NCI-H2227 treated with DMSO at 0.1 percent for 48 hours (cell line): ENCODE data around the gene TMEM272.

Experiments
- DNase-seq: peaks from one replicate; lab custom pipeline; 2025; lab: John Stamatoyannopoulos, UW

TMEM272 gene

GRCh38 chr13:51804295-51805172, 40.4 kb downstream of the TMEM272 start:
- DNase-seq, result peak; percentile 35

DNA sequence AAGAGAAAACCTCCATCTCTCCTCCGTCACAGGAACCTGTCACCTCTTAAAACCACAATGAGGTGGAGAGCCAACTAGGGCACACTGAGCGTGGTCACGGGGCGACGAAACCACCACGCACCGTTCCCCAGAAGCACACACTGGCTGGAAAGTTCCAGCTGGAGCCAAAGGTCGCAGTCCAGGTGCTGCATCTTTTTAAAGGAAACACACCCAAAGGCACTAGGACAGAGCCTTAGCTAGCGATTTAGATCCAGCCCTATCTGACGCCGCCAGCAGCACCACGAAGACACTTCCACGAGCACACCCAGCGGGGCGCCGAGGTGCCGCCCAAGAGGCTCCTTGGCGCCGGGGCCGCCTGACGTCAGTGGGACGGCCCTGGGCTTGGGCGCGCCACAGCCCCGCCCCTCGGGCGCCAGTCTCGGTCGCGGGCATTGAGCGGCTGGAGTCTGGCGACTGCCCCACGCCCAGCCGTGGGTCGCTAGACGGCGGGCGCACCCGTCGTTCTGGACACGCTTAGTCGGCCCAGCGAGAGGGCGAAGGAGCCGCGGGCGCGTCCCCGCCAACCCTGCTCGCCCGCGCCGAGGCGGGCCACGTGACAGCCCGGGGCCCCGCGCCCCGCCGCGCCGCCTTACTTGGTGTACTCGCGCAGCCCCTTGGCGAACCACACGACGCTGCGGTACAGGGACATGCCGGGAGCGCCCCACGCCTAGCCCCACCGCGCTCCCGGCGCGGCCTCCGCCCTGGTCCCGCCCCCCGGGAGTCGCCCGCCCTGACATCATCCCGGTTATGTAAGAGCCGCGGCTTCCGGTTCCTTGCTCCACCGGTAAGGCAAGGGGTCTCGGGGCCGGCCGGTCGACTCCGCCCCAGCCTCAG, 41.3 kb downstream of the TMEM272 start, which contains the start of gene DHRS12:
DHRS12 (minus strand) TSS at position 742 of the 873 bp plus-strand sequence. CDS start 4,504 bp downstream, outside the sequence.
- peak; percentile 48 for DNase-seq

DNA sequence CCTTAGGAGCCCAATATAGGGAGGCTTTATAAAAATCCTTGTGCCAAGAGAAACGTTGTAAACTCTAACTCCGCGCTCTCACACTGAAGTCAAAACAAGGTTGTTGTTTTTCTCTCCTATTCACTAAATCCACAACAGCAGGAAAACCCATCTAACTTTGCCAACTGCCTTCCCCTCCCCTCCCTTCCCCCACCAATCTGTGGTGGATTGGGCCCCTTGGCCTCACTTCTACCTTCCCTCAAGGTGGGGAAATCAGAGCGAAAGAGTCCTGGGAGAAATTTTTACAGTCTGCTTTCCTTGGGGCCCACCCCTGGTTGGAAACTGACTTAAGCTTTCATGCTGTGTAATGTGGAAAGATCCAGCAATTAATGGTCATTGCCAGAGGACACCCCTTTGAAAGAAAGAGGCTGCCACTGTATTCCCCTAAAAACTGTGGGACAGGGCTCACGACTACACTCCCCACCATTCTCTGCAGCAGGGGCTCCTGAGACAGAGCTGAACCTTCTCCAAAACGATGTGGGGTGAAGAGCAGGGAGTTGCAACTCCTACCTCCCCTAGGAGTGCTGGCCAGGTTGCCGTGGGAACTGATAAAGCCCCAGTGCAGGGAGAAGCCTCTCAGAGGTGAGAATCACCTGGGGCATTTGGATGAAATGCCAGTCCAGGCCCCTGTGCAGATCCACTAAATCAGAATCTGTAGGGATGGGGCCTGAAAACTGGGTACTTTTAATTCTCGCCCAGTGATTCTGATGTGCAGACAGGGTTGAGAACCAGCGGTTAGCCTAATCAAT, 42.2 kb downstream of the TMEM272 start:
- no peak for DNase-seq

- DNase-seq, result no peak
These were observed 43.3 kb downstream of the TMEM272 start for GRCh38 chr13:51801631-51802099.

DNA sequence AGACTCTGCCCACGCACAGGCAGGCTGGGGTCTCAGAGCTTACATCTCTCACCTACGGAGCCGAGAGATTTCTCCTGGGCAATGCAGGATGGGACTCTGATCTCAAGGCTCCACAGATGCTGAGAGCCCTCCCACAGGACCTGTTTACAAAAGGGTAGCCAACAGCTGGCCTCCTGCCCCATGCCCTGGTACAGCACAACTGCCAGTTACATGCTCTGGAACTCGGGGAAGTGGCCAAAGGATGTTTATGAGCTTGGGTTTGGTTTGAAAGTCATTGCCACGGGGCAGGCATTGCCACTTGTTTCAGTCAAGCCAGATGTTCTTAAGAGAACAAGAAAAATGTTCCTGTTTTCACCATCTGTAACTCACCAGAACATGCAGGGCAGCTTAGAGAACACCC, 44.5 kb downstream of the TMEM272 start:
- no peak for DNase-seq

GRCh38 chr13:51799261-51799660, 45.7 kb downstream of the TMEM272 start:
- DNase-seq, result no peak

DNA sequence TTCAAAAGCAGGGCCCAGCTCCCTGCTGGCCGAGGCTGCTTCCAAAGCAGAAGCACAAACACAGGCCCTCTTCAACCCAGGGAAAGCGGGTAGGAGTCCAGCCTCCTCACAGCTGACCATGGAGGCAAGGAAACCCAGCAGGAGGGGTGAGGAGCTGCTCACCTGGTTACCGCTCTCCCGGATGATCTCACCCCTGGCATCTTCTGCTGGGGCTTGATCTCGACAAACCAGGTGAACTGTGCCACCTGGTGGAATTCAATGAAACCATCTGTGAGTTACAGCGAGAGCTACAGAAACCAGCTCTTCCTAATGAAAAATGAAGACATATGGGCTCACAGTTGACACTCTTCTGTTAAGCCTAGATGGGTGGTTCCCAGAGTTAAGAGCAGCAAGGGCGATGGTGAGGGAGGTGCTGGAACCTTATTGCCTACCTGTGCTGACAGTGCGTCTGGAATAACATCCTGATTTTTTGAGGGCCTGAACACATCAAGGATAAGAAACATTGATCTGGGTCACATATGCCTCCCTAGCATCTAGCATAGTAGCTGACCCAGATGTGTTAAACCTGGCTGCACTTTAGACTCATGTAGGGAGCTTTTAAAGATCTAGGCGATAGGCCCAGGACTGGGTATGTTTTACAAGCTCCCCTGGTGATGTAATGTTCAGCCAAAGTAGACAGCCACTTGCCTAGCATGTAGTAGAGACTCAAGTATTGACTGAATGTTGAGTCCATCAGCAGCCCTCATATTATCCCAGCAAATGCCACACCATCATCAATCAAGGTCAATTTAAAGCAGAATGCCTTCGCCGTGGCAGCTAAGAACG, 47.1 kb downstream of the TMEM272 start:
- peak; percentile 54 for DNase-seq

DNA sequence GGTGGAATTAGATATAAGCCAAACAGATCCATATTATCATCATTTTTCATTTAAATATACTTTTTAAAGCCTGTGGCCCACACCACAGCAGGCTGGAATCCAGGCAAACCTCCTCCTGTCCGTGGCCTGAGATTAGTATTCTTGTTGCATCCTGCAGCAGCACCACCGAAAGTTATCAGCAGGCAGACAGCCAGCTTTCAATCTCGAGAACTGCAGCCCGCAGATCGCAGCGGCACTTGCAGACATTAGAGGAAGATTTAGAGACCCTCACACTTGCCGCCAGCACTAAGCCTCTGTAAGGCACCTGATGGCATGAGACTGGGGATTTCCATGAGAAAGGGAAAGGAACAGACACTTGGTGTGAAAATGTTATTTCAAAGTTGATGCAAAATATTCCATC, 48.4 kb downstream of the TMEM272 start:
- DNase-seq, result no peak

DNA sequence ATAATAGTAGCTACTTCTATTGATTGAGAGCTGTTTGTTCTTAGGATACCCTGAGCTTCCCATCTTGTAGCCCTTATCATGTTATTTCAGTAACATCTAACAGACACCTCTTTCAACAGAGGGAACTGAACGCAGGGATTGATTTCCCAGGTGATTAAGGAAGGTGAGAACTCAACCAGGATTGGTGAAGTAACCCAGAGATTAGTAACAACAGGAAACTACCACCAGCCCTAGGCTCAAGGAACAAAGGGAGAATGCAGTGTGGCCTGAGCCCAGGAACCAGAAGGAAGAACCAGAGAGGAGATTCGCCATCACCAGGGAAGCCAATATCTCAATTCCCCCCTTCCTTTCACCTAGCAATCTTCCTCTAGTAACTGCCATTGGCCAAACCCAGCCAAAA, 49.6 kb downstream of the TMEM272 start:
- no peak for DNase-seq

- DNase-seq, result no peak
These were observed 50.0 kb downstream of the TMEM272 start for GRCh38 chr13:51794964-51795363.

DNA sequence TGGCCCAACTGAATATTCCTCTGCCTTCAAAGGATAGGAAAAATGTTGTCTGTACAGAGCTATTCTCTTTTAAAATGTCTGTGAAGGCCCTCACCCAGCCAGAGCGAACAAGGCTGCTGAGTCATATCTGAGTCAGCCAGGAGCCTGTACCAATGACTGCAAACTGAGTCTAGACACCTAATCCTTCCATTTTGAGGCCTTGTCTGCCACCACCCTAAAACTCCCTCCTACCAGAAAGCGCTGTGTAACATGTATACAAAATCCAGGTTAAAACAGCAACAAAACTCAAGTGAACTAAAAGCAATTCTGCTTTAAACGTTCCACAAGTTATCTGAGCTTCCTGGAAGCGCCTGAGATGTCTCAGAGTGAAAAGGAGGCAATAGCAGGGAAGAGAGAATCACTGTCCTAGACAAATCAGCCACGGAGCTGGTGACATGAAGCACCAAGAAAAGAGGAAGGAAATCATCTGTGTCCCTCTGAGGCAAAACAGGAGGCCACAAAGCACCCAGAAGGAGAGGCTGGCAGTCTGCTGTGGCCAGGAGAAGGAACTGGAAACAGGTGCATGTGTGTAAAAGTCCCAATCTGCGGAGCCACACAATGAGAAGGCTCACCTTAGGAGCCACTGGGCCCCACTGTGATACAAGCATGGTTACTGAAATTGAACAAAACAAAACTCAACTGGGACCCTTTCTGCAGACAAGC, 51.3 kb downstream of the TMEM272 start:
- DNase-seq, result no peak

DNA sequence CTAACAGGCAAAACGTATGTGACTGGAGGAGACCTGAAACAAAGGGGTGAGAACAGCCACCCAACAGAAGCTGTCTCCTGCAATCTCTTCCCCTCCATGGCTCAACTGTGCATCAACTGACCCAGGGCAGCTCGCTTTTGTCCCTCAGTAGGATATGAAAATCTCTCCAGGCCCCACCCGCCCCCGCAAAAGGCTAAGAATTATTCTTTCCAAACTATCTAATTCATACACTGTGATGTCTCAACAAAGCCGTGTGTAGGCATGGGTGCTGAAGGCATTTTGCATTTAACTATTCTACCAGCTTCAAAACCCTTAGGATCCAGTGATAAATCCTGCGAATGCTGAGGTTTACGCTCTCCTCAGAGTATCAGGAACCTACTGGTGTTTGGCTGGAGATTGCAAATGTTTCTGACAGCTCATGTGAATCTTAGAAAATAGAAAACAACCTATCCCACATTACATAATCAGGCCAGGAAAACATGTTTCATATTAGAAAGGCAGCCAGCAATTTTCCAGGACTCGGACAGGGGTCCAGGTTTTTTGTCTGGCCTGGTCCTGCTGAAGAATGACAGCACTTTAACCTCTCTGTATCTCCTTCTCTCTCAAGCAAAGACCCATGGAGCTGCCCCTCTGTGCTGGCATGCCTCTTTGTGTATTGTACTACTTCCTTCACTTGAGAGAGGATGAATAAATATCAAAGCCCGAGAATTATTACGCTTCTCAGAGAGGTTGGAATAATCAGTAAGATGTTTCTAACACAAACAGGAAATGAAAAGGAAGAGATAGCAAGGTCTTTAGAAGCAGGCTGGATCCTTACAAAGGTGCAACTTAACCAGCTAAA, 58.3 kb downstream of the TMEM272 start:
- DNase-seq, result peak; percentile 41

- DNase-seq, result peak; percentile 89
These were observed 59.1 kb downstream of the TMEM272 start for GRCh38 chr13:51785712-51786424.

GRCh38 chr13:51784097-51784496, 60.9 kb downstream of the TMEM272 start:
- no peak for DNase-seq

- DNase-seq, result no peak
These were observed 61.4 kb downstream of the TMEM272 start for GRCh38 chr13:51783428-51784094.

- no peak for DNase-seq
These were observed 62.8 kb downstream of the TMEM272 start for GRCh38 chr13:51782026-51782710.

GRCh38 chr13:51781246-51782022, 63.5 kb downstream of the TMEM272 start:
- DNase-seq, result no peak
